GM12801 (cell line): ENCODE data around the gene SERPINA9.

Source experiments
- TF ChIP-seq, protein P1 (sequence below): IDR thresholded peaks from one replicate; pipeline ENCODE4 v1.5.1; 2011; ENCODE audit warnings: control low read depth; ENCODE audit not compliant: insufficient read length; ENCODE audit errors: extremely low read depth

The SERPINA9 gene

GRCh38 chr14:94474581-94475031, 1.4 kb downstream of the SERPINA9 start:
- TF ChIP-seq, protein P1, sequence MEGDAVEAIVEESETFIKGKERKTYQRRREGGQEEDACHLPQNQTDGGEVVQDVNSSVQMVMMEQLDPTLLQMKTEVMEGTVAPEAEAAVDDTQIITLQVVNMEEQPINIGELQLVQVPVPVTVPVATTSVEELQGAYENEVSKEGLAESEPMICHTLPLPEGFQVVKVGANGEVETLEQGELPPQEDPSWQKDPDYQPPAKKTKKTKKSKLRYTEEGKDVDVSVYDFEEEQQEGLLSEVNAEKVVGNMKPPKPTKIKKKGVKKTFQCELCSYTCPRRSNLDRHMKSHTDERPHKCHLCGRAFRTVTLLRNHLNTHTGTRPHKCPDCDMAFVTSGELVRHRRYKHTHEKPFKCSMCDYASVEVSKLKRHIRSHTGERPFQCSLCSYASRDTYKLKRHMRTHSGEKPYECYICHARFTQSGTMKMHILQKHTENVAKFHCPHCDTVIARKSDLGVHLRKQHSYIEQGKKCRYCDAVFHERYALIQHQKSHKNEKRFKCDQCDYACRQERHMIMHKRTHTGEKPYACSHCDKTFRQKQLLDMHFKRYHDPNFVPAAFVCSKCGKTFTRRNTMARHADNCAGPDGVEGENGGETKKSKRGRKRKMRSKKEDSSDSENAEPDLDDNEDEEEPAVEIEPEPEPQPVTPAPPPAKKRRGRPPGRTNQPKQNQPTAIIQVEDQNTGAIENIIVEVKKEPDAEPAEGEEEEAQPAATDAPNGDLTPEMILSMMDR: no peak

- TF ChIP-seq, protein P1: no peak
These were observed 2.2 kb downstream of the SERPINA9 start for GRCh38 chr14:94473666-94474410.

- TF ChIP-seq, protein P1: no peak
These were observed 3.2 kb downstream of the SERPINA9 start for GRCh38 chr14:94472842-94473241.

DNA sequence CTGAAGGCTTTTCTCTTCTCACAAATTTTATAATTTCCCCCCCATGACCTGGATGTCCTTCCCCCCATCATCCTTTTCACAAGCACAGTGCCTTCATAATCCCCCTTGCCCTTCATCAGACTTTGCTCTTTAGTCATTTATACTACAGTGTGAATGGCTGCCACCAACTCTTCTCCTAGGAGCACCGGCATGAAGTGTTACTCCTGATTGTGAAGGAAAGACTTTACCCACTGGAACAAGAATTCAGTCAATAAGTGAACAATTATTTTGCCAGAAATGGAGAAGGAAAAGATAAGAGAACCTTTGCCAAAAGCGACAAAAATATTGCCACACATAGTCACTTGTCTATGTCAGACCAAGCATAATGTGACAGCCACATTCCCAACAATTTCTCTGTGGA, 5.0 kb downstream of the SERPINA9 start:
- TF ChIP-seq, protein P1: no peak

DNA sequence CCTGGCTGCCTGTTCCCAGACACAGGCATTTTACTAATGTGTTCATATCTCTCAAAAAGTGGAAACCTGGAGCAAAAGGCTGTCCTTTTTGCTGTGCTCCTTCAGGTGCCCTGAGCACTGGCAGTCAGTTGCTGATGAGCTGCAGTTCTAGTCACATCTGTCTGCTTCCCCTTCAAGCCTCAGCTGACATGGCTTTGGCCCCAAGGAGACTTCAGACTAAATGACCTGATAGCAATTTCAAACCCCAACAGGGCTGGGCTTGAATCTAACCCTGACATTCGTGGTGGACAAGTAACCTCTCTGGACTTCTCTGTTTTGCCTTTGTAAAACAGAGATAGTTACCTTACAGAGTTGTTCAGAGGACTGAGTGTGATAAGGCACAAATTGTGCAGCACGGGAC, 5.7 kb downstream of the SERPINA9 start:
- TF ChIP-seq, protein P1: no peak

- TF ChIP-seq, protein P1: no peak
These were observed 6.7 kb downstream of the SERPINA9 start for GRCh38 chr14:94469261-94469660.

GRCh38 chr14:94467728-94468520, 8.1 kb downstream of the SERPINA9 start:
- TF ChIP-seq, protein P1: no peak
